ENCODE measurements around the gene DEFB125.

Gene DEFB125

DNA sequence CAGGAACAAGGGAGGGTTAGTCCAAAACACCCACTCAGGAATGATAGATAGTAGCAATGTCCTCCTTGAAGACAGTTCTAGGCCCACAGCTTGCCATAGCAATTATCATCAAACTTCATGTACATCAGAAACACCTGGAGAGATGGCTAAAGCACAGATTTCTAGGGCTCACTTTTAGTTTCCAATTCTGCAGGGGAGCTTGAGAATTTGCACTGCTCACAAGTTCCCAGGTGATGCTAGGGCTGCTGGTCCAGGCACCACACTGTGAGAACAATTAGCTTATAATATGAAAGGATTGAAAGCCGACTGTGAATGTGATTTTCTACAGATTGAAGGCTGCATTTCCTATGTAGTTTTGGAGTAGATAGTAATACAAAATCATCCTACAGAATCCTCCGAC is 58.4 kb downstream of the DEFB125 start:
- no peak for DNase-seq (ENCODE audit: low read depth, low spot score)

Measured in activated naive CD8-positive, alpha-beta T cell treated with anti-CD3 and anti-CD28 coated beads, Interleukin-2, amount 50 U/mL, for 16 hours (primary cell).